HepG2 (cell line): ENCODE measurements around the gene UBE3B. TPM values are rescaled to one million over a fixed set of nuclear protein-coding genes. Genes with fewer than 3 reads are reported as not detected.

ENCODE experiments used
- ATAC-seq: fragments of 200-7000 bp; cut with Tn5 transposase; 3 replicates; pipeline ENCODE4 v1.9.1; 2020; ENCODE audit warnings: mild to moderate bottlenecking, moderate library complexity
- Bru-seq: library from RNA; stranded (reverse); fragments of 400-500 nt; gene quantifications from one replicate; lab custom pipeline; 2021; lab: Mats Ljungman, UMichigan
- BruChase-seq, 2 experiments: library from RNA; stranded (reverse); fragments of 400-500 nt; gene quantifications; one replicate each; lab custom pipeline; 2021; lab: Mats Ljungman, UMichigan
- BruUV-seq: library from RNA; stranded (reverse); fragments of 400-500 nt; replicated peaks from 2 replicates; lab custom pipeline; 2021; lab: Mats Ljungman, UMichigan
- CTCF ChIA-PET: fragments of 300-600 bp; formaldehyde crosslinking; extraction: SDS; loops from one replicate; lab custom pipeline; 2021; ENCODE audit warnings: low total read pairs, inconsistent platforms, low intra/inter-chr PET ratio; lab: Yijun Ruan, JAX
- POLR2A ChIA-PET: fragments of 350-600 bp; sonication (Branson Sonifier 250); formaldehyde crosslinking; loops from one replicate; lab custom pipeline; 2020; ENCODE audit warnings: antibody characterized with exemption, inconsistent platforms; lab: Yijun Ruan, JAX
- DNase-seq: peaks from one replicate; pipeline ENCODE4 v3.0.0-alpha.2; 2015; ENCODE audit warnings: low spot score
- FAIRE-seq: peaks from 3 replicates; lab custom pipeline; 2011; peaks lifted over from hg19 to GRCh38; lab: Jason Lieb, UNC
- H2AFZ ChIP-seq: one replicate; pipeline ENCODE4 v1.6.1; 2011; ENCODE audit warnings: low read length, inconsistent platforms
- H3K27ac ChIP-seq: fragments of 300-600 bp; 3 replicates; pipeline ENCODE4 v1.8.0; 2011; ENCODE audit warnings: mixed run types, mild to moderate bottlenecking, mixed read lengths, low read length, inconsistent platforms; ENCODE audit not compliant: insufficient read depth; ENCODE audit errors: extremely low read length
- H3K27me3 ChIP-seq, 2 experiments: fragments of 200-600 bp in 1 of 2; 2 replicates in 1 of 2; 3 replicates in 1 of 2; pipeline versions ENCODE4 v1.6.0 to v1.8.0; 2011; ENCODE audit warnings: low read length in 2 of 2, mild to moderate bottlenecking in 2 of 2, moderate library complexity in 2 of 2, inconsistent platforms in 1 of 2; ENCODE audit not compliant: insufficient read depth in 2 of 2, control insufficient read depth in 1 of 2
- H3K36me3 ChIP-seq, 2 experiments: fragments of 200-600 bp in 1 of 2; replicated peaks in 1 of 2; 2 replicates in 1 of 2; 3 replicates in 1 of 2; pipeline versions ENCODE4 v1.5.1 to v1.8.0; 2011; ENCODE audit warnings: low read length in 2 of 2, inconsistent platforms in 1 of 2; ENCODE audit not compliant: insufficient read depth in 2 of 2, control insufficient read depth in 1 of 2
- H3K4me1 ChIP-seq: 2 replicates; pipeline ENCODE4 v1.5.1; 2012; ENCODE audit warnings: low read length, inconsistent platforms; ENCODE audit not compliant: insufficient read depth
- H3K4me2 ChIP-seq: 2 replicates; pipeline ENCODE4 v1.6.0; 2011; ENCODE audit warnings: low read depth, low read length, inconsistent platforms
- H3K4me3 ChIP-seq, 3 experiments: fragments of 200-600 bp in 1 of 3; sonication (generic), shearing (Covaris generic) in 1 of 3; replicated peaks in 1 of 3; 2 replicates each; pipeline ENCODE4 v1.5.1; 2011 to 2016; ENCODE audit warnings: low read length in 3 of 3, inconsistent platforms in 2 of 3, low read depth in 2 of 3, mild to moderate bottlenecking in 2 of 3, control low read depth in 1 of 3, mixed read lengths in 1 of 3; ENCODE audit not compliant: insufficient read depth in 1 of 3
- H3K79me2 ChIP-seq: one replicate; pipeline ENCODE4 v1.6.1; 2011; ENCODE audit warnings: low read length, inconsistent platforms; ENCODE audit not compliant: insufficient read depth
- H3K9ac ChIP-seq: 2 replicates; pipeline ENCODE4 v1.6.0; 2011; ENCODE audit warnings: mild to moderate bottlenecking, low read depth, low read length, inconsistent platforms; ENCODE audit not compliant: insufficient read depth
- H3K9me3 ChIP-seq: 2 replicates; pipeline ENCODE4 v1.5.1; 2012; ENCODE audit warnings: mild to moderate bottlenecking, low read length
- H4K20me1 ChIP-seq: 2 replicates; pipeline ENCODE4 v1.6.0; 2011; ENCODE audit warnings: inconsistent platforms, mild to moderate bottlenecking, low read length, moderate library complexity; ENCODE audit not compliant: insufficient read depth
- BRD4 ChIP-seq: sonication (generic); formaldehyde crosslinking; IDR thresholded peaks from 2 replicates; pipeline ENCODE4 v1.4.0; 2020; ENCODE audit warnings: missing genetic modification reagents
- CREB1 ChIP-seq, 2 experiments: fragments of 450-650 bp in 1 of 2; IDR thresholded peaks; 2 replicates each; pipeline ENCODE4 v1.6.1; 2016 to 2017; ENCODE audit warnings: control low read depth in 1 of 2, mild to moderate bottlenecking in 1 of 2, missing compliant biosample characterization in 1 of 2, missing genetic modification characterization in 1 of 2
- MATR3 ChIP-seq: sonication (generic); formaldehyde crosslinking; IDR thresholded peaks from 2 replicates; pipeline ENCODE4 v1.4.0; 2020; ENCODE audit warnings: missing genetic modification reagents
- NRL ChIP-seq: sonication (generic); formaldehyde crosslinking; IDR thresholded peaks from 2 replicates; pipeline ENCODE4 v1.5.0; 2020; ENCODE audit warnings: missing genetic modification reagents, mild to moderate bottlenecking, moderate library complexity, borderline replicate concordance
- SMARCC2 ChIP-seq: fragments of 450-650 bp; IDR thresholded peaks from 2 replicates; pipeline ENCODE4 v1.6.1; 2017; ENCODE audit warnings: antibody characterized with exemption, mild to moderate bottlenecking
- ZC3H13 ChIP-seq: sonication (generic); formaldehyde crosslinking; IDR thresholded peaks from 2 replicates; pipeline ENCODE4 v1.8.1; 2023; ENCODE audit warnings: mild to moderate bottlenecking, missing genetic modification reagents, moderate library complexity
- ZIK1 ChIP-seq: sonication (generic); formaldehyde crosslinking; IDR thresholded peaks from 2 replicates; pipeline ENCODE4 v1.5.0; 2020; ENCODE audit warnings: mild to moderate bottlenecking, low read depth, missing genetic modification reagents, borderline replicate concordance
- ZNF513 ChIP-seq: sonication (generic); formaldehyde crosslinking; conservative IDR thresholded peaks from 2 replicates; pipeline ENCODE4 v1.5.0; 2020; ENCODE audit warnings: missing genetic modification reagents
- WGBS: methylation state at CpG from one replicate; pipeline ENCODE4 v1.1.6; 2017; ENCODE audit warnings: low lambda C conversion rate; 5-methylcytosine and 5-hydroxymethylcytosine counted together
- in situ Hi-C: cut with HindIII; loops from 2 replicates; pipeline ENCODE4 v1.10.0; 2017; ENCODE audit warnings: low pct_unique_long_range_greater_than_20kb; ENCODE audit not compliant: extremely low pct_ligation_motif_present
- intact Hi-C: fragments of 100-400 bp; cut with micrococcal nuclease; formaldehyde crosslinking; loops from one replicate; pipeline ENCODE4 v1.10.0; 2022; ENCODE audit not compliant: unreplicated experiment
- long read RNA-seq, 2 experiments: library from RNA in 1 of 2; library from polyadenylated mRNA in 1 of 2; stranded (forward) in 1 of 2; unstranded in 1 of 2; transcript quantifications; one replicate each; pipeline ENCODE4 v2.0.0, GENCODE V29; 2019 to 2022
- polyA minus RNA-seq, 3 experiments: library from RNA; depleted of rRNA, polyadenylated mRNA; stranded (reverse); fragments of >200 nt; gene quantifications; 2 replicates each; pipeline ENCODE4 v1.2.3, GENCODE V29; 2011; ENCODE audit warnings: low replicate concordance in 1 of 3
- polyA plus RNA-seq, 8 experiments: library from polyadenylated mRNA; depleted of rRNA in 3 of 8; stranded (reverse) in 7 of 8; unstranded in 1 of 8; fragments of >200 nt; fragmentation: Illumina TruSeq in 4 of 8; extraction: Trizol in 4 of 8; gene quantifications; 2 replicates each; pipeline versions ENCODE4 v1.2.1 to v1.2.3, GENCODE V29; 2011 to 2016; ENCODE audit warnings: low read depth in 4 of 8, missing spikeins in 1 of 8, mixed read lengths in 1 of 8; ENCODE audit not compliant: insufficient read depth in 1 of 8
- total RNA-seq, 5 experiments: library from RNA; depleted of rRNA; stranded (reverse); fragments of >200 nt; fragmentation: Illumina TruSeq; extraction: Trizol; gene quantifications; 2 replicates each; pipeline ENCODE4 v1.2.3, GENCODE V29; 2016; ENCODE audit warnings: low read depth in 1 of 5
- TF ChIP-seq, protein P1 (sequence below): sonication (generic); formaldehyde crosslinking; IDR thresholded peaks from 2 replicates; pipeline ENCODE4 v1.4.0; 2020; ENCODE audit warnings: mild to moderate bottlenecking, missing genetic modification reagents

UBE3B gene, protein sequence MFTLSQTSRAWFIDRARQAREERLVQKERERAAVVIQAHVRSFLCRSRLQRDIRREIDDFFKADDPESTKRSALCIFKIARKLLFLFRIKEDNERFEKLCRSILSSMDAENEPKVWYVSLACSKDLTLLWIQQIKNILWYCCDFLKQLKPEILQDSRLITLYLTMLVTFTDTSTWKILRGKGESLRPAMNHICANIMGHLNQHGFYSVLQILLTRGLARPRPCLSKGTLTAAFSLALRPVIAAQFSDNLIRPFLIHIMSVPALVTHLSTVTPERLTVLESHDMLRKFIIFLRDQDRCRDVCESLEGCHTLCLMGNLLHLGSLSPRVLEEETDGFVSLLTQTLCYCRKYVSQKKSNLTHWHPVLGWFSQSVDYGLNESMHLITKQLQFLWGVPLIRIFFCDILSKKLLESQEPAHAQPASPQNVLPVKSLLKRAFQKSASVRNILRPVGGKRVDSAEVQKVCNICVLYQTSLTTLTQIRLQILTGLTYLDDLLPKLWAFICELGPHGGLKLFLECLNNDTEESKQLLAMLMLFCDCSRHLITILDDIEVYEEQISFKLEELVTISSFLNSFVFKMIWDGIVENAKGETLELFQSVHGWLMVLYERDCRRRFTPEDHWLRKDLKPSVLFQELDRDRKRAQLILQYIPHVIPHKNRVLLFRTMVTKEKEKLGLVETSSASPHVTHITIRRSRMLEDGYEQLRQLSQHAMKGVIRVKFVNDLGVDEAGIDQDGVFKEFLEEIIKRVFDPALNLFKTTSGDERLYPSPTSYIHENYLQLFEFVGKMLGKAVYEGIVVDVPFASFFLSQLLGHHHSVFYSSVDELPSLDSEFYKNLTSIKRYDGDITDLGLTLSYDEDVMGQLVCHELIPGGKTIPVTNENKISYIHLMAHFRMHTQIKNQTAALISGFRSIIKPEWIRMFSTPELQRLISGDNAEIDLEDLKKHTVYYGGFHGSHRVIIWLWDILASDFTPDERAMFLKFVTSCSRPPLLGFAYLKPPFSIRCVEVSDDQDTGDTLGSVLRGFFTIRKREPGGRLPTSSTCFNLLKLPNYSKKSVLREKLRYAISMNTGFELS
- total RNA-seq (2016; rRNA removed; fragmentation: Illumina TruSeq; extraction: Trizol), result 25.3 and 31.5 TPM in 2 replicates
- total RNA-seq (2016; cell fraction: cytosol; rRNA removed; fragmentation: Illumina TruSeq; extraction: Trizol; ENCODE audit: low read depth), result 30.2 and 32.0 TPM in 2 replicates
- 26.5 and 33.2 TPM in 2 replicates for total RNA-seq (2016; cell fraction: insoluble cytoplasmic fraction; rRNA removed; fragmentation: Illumina TruSeq; extraction: Trizol)
- total RNA-seq (2016; cell fraction: membrane; rRNA removed; fragmentation: Illumina TruSeq; extraction: Trizol), result 41.9 and 47.4 TPM in 2 replicates
- 27.6 and 29.3 TPM in 2 replicates for total RNA-seq (2016; cell fraction: nucleus; rRNA removed; fragmentation: Illumina TruSeq; extraction: Trizol)
- polyA plus RNA-seq (2011; rRNA removed), result 22.7 and 26.0 TPM in 2 replicates
- 14.5 and 17.1 TPM in 2 replicates for polyA plus RNA-seq (2011; cell fraction: cytosol; rRNA removed)
- polyA plus RNA-seq (2011; cell fraction: nucleus; rRNA removed), result 61.8 and 62.4 TPM in 2 replicates
- polyA plus RNA-seq (2012), result 11.8 and 14.4 TPM in 2 replicates
- 26.4 and 35.0 TPM in 2 replicates for polyA plus RNA-seq (2016; cell fraction: cytosol; fragmentation: Illumina TruSeq; extraction: Trizol; ENCODE audit: low read depth)
- 22.0 and 25.4 TPM in 2 replicates for polyA plus RNA-seq (2016; cell fraction: insoluble cytoplasmic fraction; fragmentation: Illumina TruSeq; extraction: Trizol; ENCODE audit: low read depth)
- 28.4 and 35.1 TPM in 2 replicates for polyA plus RNA-seq (2016; cell fraction: membrane; fragmentation: Illumina TruSeq; extraction: Trizol; ENCODE audit: low read depth)
- 28.2 and 30.2 TPM in 2 replicates for polyA plus RNA-seq (2016; cell fraction: nucleus; fragmentation: Illumina TruSeq; extraction: Trizol; ENCODE audit: insufficient read depth, low read depth)
- polyA minus RNA-seq (2011; rRNA and poly(A)+ RNA removed; ENCODE audit: low replicate concordance), result 27.1 and 49.0 TPM in 2 replicates
- polyA minus RNA-seq (2011; cell fraction: cytosol; rRNA and poly(A)+ RNA removed), result 13.7 and 15.7 TPM in 2 replicates
- polyA minus RNA-seq (2011; cell fraction: nucleus; rRNA and poly(A)+ RNA removed), result 55.0 and 69.5 TPM in 2 replicates
- percentile 59 among the genes with signal in this experiment for Bru-seq, nascent RNA
- BruChase-seq, experiment 1, labeled RNA remaining after a 6-hour chase, result percentile 66 among the genes with signal in this experiment
- percentile 63 among the genes with signal in this experiment for BruChase-seq, experiment 2, labeled RNA remaining after a 2-hour chase
- long read RNA-seq, experiment 1, full-length matches to known transcripts, result 20 of 33 reads
- long read RNA-seq, experiment 1, partial matches to known transcripts, result 5 of 33 reads
- long read RNA-seq, experiment 1, other reads (novel, unspliced or antisense), result 8 of 33 reads
- long read RNA-seq, experiment 2, full-length matches to known transcripts, result 10 of 28 reads
- long read RNA-seq, experiment 2, partial matches to known transcripts, result 6 of 28 reads
- long read RNA-seq, experiment 2, other reads (novel, unspliced or antisense), result 12 of 28 reads

- H3K27ac ChIP-seq, result peak within 1 kb of the TSS; percentile 94
- H3K9ac ChIP-seq, result peak within 1 kb of the TSS; percentile 96
- ChIA-PET POLR2A (interaction anchor here (1.0 to 1.9 kb wide), 3 partner anchors 15 to 45 kb away, joined by 3 to 18 read pairs (median 16); no protein-coding TSS in a partner anchor), CTCF (no interaction called here)
- in situ Hi-C loops (no loop called here), intact Hi-C loops (loop anchor here (2.0 kb wide), 2 partner anchors 17 to 45 kb away; no protein-coding TSS in a partner anchor)
- H3K27me3 ChIP-seq, result no peaks in the 10 kb centered on the region; a peak in 1 of 5 replicates
- FAIRE-seq (peak; percentile 8), ATAC-seq (peak; percentile 96), DNase-seq (peak; percentile 72)
- no peaks in the 10 kb centered on the region for H3K9me3 ChIP-seq
- H3K4me2 ChIP-seq, result peak within 1 kb of the TSS; percentile 97
- no peaks in the 10 kb centered on the region for H4K20me1 ChIP-seq
- BruUV-seq, result no TSS peak
- peak within 1 kb of the TSS; percentile 95 to 98 (median 95) for H3K4me3 ChIP-seq
- H3K79me2 ChIP-seq, result peaks cover 58% of the 10 kb centered on the region
- 2% methylated on average over 16 of the region's 54 CpGs for WGBS
- H2AFZ ChIP-seq, result peak within 1 kb of the TSS; percentile 84
- H3K36me3 ChIP-seq, result peaks cover 1 to 11% of the 10 kb centered on the region in 2 experiments; a peak in 1 of 5 replicates
- peaks cover 39% of the 10 kb centered on the region for H3K4me1 ChIP-seq
- TF ChIP-seq MATR3 (CRISPR knock-in tag), result no peak
- TF ChIP-seq ZNF513, result no peak
- TF ChIP-seq ZC3H13 (CRISPR knock-in tag), result peak; percentile 84
- TF ChIP-seq SMARCC2, result no peak
- TF ChIP-seq NRL, result peak; percentile 55; the same call in 1 of the 2 replicates
- TF ChIP-seq BRD4, result peak; percentile 90
- TF ChIP-seq CREB1 (IDR thresholded peaks at IDR 0.05), result 0 out of 2 replicates have a peak, but pooled peaks have one; percentile 41
- peak; percentile 87 for TF ChIP-seq CREB1 (CRISPR knock-in tag; IDR thresholded peaks at IDR 0.05)
- TF ChIP-seq ZIK1, result peak; percentile 76; the same call in 1 of the 2 replicates
- TF ChIP-seq, protein P1, sequence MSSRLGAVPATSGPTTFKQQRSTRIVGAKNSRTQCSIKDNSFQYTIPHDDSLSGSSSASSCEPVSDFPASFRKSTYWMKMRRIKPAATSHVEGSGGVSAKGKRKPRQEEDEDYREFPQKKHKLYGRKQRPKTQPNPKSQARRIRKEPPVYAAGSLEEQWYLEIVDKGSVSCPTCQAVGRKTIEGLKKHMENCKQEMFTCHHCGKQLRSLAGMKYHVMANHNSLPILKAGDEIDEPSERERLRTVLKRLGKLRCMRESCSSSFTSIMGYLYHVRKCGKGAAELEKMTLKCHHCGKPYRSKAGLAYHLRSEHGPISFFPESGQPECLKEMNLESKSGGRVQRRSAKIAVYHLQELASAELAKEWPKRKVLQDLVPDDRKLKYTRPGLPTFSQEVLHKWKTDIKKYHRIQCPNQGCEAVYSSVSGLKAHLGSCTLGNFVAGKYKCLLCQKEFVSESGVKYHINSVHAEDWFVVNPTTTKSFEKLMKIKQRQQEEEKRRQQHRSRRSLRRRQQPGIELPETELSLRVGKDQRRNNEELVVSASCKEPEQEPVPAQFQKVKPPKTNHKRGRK, result no peak
Observed at GRCh38 chr12:109477185-109477962, at the start of gene UBE3B, which contains the start of gene KCTD10. UBE3B (plus strand) TSS chr12:109477634; CDS start chr12:109483552, 5,918 bp downstream. KCTD10 (minus strand) TSS chr12:109477300; CDS start chr12:109477262, 38 bp downstream.
